GM23338 (cell line): ENCODE data around the gene AMFR.

Experiments used
- CREB1 ChIP-seq: fragments of 250-450 bp; sonication (Bioruptor Pico); IDR thresholded peaks from 2 replicates; pipeline ENCODE4 v1.5.0; 2020; ENCODE audit warnings: low read depth, mild to moderate bottlenecking, moderate library complexity
- CTCF ChIP-seq, 2 experiments: fragments of 200-600 bp in 1 of 2; sonication (generic) in 1 of 2; conservative IDR thresholded peaks; 2 replicates each; pipeline versions ENCODE4 v1.5.1 to v1.6.1; 2016 to 2017; ENCODE audit warnings: antibody characterized with exemption in 2 of 2, low read depth in 2 of 2, mild to moderate bottlenecking in 2 of 2, moderate library complexity in 1 of 2
- ETS1 ChIP-seq: IDR thresholded peaks from 2 replicates; pipeline ENCODE4 v1.6.1; 2016; ENCODE audit warnings: antibody characterized with exemption
- EZH2 ChIP-seq: fragments of 200-600 bp; sonication (generic); IDR thresholded peaks from one replicate; pipeline ENCODE4 v1.8.0; 2017; ENCODE audit warnings: antibody characterized with exemption, mild to moderate bottlenecking, low read depth; ENCODE audit not compliant: unreplicated experiment
- EZH2phosphoT487 ChIP-seq: fragments of 200-600 bp; sonication (generic); IDR thresholded peaks from one replicate; pipeline ENCODE4 v1.8.1; 2018; ENCODE audit warnings: antibody characterized with exemption; ENCODE audit not compliant: unreplicated experiment
- JUNB ChIP-seq: IDR thresholded peaks from one replicate; pipeline ENCODE4 v1.6.1; 2016; ENCODE audit warnings: antibody characterized with exemption; ENCODE audit not compliant: unreplicated experiment
- NANOG ChIP-seq: IDR thresholded peaks from 2 replicates; pipeline ENCODE4 v1.6.1; 2016; ENCODE audit warnings: antibody characterized with exemption, borderline replicate concordance
- POLR2AphosphoS5 ChIP-seq: IDR thresholded peaks from 2 replicates; pipeline ENCODE4 v1.6.1; 2016; ENCODE audit warnings: antibody characterized with exemption, low read depth
- REST ChIP-seq: IDR thresholded peaks from one replicate; pipeline ENCODE4 v1.6.1; 2018; ENCODE audit warnings: antibody characterized with exemption; ENCODE audit not compliant: unreplicated experiment
- STAT1 ChIP-seq: IDR thresholded peaks from one replicate; pipeline ENCODE4 v1.6.1; 2016; ENCODE audit warnings: antibody characterized with exemption; ENCODE audit not compliant: unreplicated experiment
- ZNF331 ChIP-seq: fragments of 250-450 bp; sonication (Bioruptor Pico); IDR thresholded peaks from 2 replicates; pipeline ENCODE4 v1.5.0; 2020; ENCODE audit warnings: low read depth, mild to moderate bottlenecking, moderate library complexity

GRCh38 chr16:56466344-56466743, 41.0 kb upstream of the AMFR start:
- TF ChIP-seq EZH2 (no peak), CTCF (conservative IDR thresholded peaks at IDR 0.05; ENCODE audit: low read depth in 2 of 2) (no peak), STAT1 (no peak), EZH2phosphoT487 (no peak), POLR2AphosphoS5 (no peak), REST (no peak), CREB1 (no peak), ZNF331 (CRISPR knock-in tag) (no peak), ETS1 (no peak), NANOG (no peak), JUNB (no peak)
